HG02943 (cell line): Measurements from ENCODE around the gene PIP4K2A.
A peak's percentile ranks its signal among the peaks of the same experiment; 100 is the strongest.
"Not testable (repeated sequence)": the region's sequence is repeated elsewhere in the genome, so short reads cannot be mapped to it uniquely, and the experiment has no call there.

ENCODE experiments used
- ATAC-seq: cut with Tn5 transposase; IDR thresholded peaks from one replicate; pipeline ENCODE4 v1.9.1; 2021; ENCODE audit warnings: mild to moderate bottlenecking, low read depth, moderate library complexity; ENCODE audit not compliant: unreplicated experiment

PIP4K2A gene

DNA sequence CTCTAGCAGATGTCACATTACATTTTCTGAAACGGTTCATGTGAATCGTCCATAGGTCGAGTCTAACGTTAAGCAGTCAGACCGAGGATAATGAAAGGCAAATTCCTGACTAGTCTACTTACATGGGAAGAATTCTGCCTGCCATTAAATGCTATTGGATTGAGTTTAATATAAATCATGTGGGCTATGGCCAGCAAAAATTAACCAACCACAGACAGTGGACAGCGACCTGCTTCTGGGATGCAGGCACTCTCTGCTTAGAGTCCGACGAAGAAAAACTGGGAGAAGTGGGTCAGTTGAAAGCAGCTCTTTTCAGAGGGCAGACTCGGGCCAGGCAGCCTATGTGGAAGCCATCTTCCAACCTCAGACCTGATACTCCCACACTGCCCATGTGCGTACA, 16.6 kb downstream of the PIP4K2A start:
- no peak for ATAC-seq

DNA sequence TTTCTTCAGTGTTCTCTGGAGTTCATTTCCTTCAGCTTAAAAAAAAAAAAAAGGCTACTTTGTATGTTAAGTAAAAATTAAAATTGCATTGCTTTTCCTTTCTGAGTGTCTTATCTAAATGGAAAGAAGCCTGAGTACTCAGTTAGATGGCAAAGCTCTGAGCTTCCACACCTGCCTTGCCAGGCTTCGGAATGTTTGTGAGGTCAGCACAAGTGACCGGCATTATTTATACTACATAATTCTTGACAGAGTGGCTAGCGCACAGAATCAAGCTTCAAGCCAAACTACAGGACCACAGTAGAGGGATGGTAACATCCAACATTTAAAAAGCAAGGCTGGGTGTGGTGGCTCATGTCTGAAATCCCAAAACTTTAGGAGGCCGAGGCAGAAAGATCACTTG, 17.3 kb downstream of the PIP4K2A start:
- ATAC-seq, result no peak

DNA sequence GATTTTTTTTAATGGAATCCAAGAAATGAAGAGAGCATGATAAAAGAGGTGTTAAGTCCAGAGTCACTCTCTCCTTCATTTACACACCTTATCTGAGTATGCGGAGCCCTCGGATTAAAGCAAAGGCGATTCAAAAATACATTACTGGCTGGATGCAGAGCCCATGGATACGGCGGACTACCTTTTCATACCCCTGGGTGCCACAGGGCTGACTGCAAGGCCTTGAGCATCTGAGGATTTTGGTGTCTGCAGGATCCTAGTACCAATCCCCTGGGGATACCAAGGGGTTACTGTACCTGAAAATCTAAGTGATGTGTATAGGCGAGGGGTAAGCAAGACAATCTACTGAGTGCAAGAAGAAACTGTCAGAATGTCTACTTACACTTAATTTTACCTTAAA, 20.5 kb downstream of the PIP4K2A start:
- no peak for ATAC-seq

DNA sequence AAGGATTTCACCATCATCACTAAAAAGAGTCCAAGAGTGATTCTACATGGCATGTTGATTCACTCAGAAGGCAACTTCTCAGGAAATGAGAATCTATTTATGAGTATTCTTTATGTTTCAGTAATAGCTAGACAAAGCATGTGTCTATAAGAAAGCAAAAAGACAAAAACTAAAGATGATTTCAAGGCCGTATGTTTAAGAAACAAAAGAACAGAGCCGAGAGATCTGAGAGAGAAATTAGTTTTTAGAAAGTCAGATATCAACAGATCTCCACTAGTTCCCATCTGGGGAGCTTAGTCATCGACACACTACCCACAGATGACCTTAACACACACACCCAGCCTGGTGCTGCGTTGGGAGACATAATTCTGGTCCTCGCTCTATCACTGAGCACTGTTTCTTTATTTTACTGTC, 21.0 kb downstream of the PIP4K2A start:
- ATAC-seq, result no peak

DNA sequence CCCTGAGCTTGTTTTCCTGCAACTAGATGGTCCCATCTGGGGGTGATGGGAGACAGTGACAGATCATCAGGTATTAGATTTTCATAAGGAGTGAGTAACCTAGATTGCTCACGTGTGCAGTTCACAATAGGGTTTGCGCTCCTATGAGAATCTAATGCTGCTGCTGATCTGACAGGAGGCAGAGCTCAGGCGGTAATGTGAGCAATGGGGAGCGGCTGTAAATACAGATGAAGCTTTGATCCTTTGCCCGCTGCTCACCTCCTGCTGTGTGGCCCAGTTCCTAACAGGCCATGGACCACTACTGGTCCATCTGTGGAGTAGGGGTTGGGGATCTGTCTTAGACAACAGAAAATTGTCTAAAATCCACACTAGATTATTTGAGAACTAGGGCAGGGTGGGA, 22.3 kb downstream of the PIP4K2A start:
- not testable (repeated sequence) for ATAC-seq

DNA sequence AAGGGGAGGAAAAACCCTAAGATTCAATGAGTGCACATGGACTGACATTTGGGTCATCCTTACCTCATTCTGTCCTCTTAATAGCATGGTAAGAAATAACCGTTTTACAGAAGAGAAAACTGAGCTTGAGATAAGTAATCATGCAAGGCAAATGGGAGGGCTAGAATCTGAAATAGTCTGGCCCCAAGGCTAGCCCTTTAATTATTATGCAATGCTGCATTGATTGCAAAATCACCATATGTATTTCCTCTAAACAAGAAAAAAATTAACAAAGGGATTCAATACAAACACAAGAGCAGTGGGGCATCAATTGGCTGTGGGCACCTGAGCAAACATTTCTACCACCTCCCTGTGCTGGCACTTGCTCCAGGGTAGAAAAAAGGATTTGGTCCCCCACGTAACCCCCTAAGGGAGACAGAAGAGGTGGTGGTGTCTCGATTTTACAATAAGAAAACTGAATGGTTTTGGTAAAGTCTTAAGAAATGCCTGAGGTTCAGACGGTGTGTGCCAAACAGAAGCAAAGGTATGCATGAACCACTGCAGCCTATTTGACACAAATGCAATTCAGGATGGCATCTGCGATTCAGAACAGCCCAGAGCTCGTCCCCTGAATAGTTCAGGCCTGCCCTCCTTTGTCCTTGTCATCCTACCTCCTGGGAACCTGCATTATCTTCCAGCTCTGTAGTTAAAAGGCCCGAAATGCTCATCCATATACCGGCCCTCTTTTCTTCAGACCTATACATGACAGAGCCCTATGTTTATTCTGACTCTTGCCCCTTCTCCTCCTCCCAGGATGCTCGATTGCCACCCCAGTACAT, 23.6 kb downstream of the PIP4K2A start:
- ATAC-seq, result no peak

DNA sequence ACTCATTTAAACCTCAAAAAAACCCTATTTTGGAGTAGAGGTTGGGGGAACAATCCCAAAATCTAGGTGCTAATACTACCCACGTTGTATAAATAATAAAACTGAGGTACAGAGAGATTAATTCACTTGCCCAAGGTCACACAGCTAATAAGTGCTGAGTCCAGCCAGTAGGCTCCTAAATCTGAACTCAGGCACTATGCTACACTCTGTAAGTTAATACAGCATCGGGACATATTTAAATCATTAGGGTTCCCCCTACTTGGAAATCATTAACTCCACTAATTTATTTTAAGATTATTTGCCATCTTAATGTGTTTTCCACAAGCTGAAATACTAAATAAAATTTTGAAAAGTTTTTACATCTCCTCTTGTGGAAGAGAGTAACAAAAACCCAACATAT, 24.2 kb downstream of the PIP4K2A start:
- ATAC-seq, result no peak

DNA sequence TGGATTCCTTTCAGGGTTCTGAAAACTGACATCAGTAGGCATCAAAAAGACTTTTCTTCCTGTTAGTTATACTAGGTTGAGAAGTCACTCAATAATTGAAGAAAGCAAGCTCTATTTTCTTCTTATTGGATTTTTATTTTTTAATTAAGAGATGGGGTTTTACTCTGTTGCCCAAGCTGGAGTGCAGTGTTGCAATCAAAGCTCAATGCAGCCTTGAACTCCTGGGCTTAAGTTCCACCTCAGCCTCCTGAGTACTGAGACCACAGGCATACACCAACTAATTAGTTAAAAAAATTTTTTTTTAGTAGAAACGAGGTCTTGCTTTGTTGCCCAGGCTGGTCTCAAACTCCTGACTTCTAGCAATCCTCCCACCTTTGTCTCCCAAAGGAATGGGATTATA, 28.0 kb downstream of the PIP4K2A start:
- no peak for ATAC-seq

DNA sequence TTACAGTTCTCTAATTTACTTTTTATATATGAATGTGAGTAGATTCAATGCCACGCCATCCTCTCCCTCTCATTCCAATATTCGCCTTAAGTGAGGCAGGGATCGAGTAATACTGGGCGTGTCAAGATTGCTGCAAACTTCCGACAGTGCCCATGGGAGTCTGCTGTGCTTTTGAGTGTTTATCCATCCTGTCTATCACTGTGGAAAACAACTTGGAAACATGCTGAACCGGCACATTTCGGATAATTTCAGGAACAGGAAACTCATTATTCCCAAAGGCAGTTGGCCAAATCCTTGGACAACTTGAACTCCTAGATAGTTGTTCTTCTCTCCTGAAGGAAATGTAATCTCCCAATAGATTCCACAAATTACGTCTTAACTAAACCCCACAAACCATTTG, 28.5 kb downstream of the PIP4K2A start:
- no peak for ATAC-seq

DNA sequence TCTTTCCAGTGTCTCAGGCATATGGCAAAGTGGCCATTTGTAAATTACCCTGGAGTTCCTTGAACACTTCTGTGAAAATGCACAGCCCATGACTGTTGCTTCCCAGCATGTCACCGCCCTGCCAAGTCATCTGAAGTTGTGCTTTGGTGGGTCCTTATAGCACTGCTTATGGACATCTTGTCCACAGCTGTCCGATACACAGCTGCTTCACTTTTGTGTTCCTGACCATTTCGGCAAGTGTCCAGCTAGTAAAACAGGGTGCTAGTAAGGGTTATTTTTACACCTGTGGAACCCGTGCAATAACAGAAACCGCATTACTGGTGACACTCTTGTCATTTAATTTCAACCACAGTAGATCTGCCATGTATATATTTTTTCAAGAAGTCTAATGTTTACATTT, 29.7 kb downstream of the PIP4K2A start:
- ATAC-seq, result no peak

DNA sequence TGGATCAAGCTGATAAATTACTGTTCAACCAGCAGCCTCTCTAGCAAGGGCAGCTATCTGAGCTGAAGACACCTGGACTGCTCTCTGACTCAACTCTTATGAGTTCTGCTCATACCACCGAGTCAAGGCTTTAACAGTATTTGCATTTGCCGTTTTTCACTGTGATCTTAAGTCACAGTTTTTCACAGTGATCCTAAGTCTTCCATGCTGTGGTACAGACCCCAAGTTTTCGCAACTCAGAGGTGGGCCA, 31.3 kb downstream of the PIP4K2A start:
- ATAC-seq, result peak; percentile 59

DNA sequence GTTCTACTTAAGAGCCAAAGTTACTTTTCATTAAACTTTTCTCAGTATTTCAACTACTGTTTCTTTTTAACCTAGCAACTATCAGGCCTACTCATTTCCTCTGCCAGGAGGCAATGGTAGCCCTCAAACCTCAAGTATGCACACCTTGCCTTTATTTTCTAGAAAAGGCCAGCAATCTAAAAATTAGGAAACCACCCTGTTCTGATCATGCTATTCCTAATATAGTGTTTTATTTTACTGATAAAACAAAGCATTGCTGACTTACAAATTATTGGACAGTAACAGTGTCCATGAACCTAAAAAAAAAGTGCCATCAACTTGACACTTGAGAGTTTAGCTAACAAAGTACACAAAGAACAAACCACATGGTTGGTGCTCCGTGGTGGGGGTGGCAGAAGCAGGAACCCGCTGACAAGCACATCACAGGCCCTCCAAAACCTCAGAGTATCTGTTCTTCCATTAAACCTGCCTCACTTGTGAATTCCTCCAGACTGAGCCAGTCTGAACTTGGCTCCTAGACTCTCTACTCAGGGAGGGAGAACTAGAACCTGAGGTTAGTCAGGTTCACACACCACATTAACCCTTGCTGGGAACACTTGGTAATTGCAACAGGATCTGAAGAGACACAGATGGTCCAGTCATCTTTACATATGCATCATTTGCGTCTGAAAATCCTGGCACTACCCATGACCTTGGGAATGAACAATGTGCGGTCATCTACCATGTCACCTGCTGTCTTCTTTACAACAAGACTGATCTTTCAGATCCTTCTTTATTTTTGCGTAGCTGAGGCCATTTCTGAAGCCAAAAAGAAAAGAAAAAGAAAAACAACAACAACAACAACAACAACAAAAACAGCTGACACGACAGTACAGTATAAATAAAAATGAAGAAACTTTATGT, 31.9 kb downstream of the PIP4K2A start:
- ATAC-seq, result no peak

DNA sequence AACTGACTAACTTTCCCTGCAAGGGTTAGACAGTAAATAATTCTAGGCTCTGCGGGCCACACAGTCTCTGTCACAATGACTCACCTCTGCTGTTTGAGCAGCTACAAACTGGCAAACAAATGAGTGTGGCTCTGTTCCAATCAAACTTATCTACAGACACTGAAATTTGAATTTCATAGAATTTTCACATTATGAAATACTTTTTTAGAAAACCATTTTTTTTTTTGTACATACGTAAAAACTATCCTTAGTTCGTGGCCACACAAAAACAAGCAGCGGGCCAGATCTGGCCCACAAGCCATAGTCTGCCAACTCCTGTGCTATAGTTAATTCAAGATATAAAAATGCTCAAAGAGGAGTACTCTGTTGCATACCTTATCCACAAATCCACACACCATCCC, 32.6 kb downstream of the PIP4K2A start:
- ATAC-seq, result no peak

DNA sequence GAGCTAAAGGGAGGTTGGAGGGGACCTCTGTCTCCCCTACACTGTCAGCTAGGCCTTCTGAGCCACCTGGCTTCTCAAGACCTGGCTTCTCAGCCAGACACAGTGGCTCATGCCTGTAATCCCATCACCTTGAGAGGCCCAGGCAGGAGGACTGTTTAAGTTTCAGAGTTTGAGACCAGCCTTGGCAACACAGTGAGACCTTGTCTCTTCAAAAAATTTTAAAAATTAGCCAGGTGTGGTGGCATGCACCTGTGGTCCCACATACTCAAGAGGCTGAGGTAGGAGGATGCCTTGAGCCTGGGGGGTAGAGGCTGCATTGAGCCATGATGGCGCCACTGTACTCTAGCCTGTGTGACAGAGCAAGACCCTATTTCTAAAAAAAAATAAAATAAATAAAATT, 33.1 kb downstream of the PIP4K2A start:
- no peak for ATAC-seq

DNA sequence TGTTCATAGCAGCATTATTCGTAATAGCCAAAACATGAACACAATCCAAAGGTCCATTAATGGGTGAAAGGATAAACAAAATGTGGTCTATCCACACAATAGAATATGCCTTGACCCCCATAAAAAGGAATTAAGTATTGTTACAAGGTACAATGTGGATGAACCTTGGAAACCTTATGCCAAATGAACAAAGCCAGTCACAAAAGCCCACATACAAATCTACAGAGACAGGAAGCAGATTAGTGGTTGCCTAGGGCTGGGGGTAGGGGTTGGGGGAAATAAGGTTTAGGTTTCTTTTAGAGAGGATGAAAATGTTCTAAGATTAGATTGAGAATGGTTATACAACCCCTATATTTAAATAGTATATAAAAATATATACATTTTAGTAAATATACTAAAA, 34.8 kb downstream of the PIP4K2A start:
- ATAC-seq, result no peak

DNA sequence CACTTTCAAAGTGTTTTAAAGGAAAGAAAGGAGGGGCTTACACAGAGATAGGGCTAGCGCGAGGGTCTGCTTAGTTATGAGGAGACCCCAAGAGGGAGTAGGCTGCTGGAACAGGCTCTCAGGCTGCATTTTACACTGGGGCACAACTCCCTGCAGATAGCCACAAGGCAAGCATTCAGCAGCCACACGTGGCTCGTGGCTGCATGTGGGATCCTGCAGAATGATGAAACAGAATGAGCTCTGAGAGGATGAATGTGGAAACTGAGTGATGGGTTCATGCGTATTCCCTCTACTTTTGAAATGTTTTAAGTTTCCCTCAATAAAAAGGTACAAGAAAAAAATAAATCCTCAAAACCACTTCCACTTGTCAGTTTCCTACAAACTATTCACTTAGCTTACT, 37.0 kb downstream of the PIP4K2A start:
- no peak for ATAC-seq

DNA sequence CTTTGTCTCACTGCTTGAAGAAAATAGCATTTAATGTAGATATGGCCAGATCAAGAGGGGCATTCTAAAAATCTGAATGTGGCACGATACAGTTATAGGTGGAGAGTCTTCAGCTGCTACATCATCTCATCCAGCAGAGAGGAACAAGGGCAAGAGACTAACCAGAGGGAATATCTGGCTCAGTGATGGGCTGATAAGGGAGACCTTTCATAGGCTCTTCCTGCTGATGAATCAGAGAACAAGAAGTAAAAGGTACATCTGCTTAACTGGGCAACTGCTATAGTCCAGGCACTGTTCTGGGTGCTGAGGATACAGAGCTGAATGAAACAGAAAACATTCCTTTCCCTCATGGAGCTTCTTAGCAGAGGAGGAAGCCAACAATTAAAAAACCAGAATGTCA, 37.9 kb downstream of the PIP4K2A start:
- no peak for ATAC-seq

DNA sequence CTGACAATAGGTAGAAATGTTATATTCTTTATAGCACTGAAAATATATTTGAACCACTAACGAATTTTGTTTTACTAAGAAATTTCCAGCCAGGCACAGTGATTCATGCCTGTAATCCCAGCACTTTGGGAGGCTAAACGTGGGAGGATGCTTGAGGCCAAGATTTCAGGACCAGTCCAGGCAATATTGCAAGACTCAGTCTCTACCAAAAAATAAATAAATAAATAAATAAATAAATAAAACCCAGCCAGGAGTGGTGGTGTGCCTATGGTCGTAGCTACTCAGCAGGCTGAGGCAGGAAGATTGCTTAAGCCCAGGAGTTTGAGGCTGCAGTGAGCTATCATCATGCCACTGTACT, 39.8 kb downstream of the PIP4K2A start:
- no peak for ATAC-seq

DNA sequence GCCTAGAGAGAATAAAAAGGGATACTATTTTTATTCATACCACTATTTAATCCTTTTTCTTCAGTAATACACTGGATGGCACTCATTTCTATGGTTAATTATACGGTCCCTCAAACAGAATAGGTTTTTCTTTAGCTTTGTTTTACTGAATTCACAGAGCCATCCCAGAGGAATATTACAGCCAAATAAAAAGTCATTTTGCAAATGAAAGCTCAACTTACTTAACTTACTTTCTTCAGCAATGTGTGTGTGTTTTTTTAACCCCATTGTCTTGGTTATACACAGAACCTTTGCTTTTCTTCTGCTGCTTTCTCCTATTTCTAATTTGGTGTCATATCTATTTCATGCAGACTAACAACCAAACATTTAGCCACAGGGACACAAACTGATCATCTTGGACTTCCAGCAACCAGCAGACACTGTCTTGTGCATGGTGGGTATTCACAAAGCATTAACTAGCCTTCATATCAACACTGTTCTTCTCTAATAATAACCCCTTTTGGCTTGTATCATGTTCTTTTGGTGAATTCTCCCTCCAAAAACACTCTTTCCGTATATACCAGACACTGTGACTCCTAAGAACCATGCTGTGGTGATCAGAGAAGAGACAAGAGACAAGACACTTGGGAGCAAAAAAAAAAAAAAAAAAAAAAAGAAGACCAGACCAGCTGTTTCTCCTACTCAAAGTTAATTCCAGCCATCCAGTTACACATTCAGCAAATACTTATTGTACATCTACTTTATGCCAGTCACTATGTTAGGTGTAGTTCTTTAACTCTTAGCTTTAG, 40.4 kb downstream of the PIP4K2A start:
- no peak for ATAC-seq

DNA sequence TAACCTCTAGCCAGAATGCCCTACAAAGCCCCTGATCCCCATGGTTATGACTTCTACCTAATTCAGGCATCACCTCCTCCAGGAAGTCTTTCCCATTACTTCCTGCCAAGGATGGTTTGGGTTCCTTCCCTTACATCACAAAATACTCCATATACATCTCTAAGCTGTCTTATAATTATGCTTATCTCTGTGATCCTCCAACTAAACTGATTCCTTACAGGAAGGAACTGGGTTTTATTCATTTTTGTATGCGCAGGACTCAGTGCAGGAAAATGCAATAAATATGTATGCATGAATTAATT, 41.3 kb downstream of the PIP4K2A start:
- ATAC-seq, result no peak

DNA sequence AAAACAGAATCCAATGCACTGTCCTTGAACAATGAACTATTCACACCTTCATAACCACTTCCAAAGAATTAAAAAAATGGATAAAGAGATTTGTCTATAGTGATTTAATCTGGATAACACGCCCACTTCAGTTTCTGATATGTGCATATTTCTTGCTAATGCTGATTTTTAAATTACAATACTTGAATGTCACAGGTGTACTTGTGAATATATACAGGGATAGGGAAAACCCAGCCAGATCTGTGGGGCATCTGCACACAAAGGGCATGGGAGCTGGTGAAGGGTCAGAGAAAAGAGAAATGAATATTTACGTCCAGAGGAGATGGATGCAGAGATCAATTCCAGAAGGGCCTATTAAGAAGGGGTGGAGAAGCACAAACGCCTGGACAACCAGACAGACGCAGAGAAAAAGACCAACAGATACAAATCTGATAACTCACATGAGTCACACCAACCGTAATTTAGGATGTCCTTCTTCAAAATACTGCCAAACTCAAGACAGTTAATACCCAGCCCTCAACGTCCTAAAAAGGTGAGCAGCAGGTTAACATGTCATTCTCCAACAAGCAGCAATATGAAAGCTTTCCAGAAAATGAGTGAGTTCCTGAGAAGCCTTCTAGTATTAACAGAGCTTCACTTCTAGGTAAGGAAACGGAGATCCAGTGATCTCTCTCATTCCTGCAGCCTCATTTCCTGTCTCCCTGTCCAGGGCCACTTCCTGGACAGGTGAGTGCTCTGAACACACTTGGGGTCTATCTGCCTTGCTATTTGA, 41.9 kb downstream of the PIP4K2A start:
- no peak for ATAC-seq
